ENCODE data around the gene TRMT61B.

Gene TRMT61B

DNA sequence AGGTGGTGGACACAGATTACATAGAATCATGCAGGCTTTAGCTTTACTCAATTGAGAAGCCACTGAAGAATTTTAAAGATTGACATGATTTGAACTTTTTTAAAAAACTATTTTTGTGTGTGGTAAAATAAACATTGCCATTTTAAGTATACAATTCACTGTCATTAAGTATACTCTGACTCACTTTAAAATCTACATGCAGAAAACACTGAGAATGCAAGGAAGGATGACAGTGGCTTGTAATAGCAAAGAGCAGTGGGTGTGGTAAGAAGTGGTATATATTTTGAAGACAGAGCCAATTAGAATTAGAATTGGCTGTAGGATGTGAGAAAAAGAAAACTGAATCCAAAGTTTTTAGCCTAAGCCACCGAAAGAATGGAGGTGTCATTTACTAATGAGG, 14.9 kb downstream of the TRMT61B start:
- DNase-seq = no peak

DNA sequence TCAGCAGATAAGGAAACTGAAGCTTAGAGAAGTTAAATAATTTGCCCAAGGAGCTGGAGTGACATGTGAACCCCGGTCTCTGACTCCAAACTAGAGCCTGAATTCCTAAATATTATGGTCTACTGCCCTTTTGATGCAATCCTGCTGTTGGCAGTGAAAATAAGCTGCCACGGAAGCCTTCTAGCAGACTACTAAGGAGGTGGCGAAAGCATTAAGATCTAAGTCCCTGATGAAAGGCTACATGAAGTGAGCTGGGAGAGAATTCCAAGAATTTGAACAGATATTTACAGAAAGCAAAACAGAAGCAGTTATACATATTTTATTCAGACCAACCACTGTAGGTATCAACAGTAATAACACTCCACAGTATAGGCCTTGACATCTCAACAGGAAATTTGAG, 28.1 kb downstream of the TRMT61B start:
- no peak for DNase-seq

DNA sequence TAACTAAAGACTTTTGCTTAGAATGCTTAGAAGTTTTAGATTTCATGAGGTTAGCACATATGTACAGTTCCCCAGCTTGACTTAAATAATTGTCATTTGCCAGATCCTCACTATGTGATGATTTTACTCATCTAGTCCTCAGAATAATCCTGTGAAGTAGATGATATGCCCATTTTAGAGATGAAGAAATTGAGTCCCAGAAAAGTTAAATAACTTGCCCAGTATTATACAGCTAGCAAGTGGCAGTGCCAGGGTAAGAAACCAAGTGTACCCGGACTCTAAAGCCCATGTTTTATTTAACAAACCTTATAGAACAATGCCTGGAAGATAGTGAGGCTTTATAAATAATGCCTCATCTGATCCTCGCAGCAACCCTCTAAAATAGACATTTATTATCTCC, 31.1 kb downstream of the TRMT61B start:
- DNase-seq = no peak

DNA sequence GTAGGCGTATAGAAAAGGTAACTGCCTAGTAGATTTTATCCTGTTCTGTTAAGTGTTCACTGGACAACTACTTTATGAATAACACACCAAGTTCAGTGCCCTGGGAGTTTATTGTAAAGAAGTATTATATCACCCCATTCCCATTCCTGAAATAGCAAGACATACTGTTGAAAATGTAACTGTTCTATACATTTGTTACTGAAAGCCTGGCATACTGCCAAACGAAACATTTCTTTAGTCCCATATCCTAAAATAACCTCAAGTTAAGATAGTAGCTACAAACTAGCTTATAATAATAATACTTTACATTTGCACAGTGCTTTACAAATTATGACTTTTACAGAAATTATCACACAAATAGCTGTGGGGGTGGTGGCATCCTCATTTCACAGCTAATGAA, 34.3 kb downstream of the TRMT61B start:
- no peak for DNase-seq

DNA sequence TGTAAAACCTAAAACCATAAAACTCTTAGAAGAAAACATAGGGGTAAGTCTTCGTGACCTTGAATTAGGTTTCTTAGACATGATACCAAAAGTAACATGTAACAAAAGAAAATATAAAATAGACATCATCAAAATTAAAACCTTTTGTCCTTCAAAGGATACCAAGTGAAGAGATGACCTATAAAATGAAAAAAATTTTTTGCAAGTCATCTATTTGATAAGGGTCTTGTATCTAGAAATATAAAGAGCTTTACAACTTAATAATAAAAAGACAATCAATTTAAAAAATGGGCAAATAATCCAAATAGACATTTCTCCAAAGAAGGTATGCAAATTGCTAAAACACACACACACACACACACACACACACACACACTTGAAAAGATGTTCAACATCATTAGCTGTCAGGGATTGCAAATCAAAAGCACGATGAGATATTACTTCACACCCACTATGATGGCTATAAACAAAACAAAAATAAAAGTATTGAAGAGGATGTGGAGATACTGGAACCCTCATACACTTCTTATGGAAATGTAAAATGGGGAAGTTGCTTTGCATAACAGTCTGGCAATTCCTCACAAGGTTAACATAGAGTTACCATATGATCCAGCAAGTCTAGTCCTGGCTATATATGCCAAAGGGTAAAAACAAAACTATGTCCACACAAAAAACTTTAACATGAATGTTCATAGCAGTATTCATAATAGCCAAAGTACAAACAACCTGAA, 36.2 kb downstream of the TRMT61B start:
- DNase-seq = no peak

DNA sequence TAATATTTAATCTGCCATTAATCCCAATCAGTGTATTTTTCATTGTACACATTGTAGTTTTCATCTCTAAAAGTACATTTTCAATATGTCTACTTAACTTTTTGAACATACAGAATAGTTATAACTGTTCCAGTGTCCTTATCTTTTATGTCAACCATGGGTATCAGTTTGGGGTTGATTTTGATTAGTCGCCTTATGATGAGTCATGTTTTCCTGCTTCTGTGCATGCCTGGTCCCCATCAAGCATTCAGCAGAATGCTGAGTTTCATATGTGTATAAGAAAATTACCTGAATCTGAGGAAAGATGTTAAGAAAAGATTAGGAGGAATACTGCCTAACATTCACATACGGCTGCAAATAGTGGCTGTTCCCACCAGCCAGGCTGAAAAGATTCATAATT, 41.7 kb downstream of the TRMT61B start:
- peak; percentile 7 for DNase-seq

- DNase-seq = no peak
These were observed 45.2 kb downstream of the TRMT61B start for GRCh38 chr2:28824870-28825269.

DNA sequence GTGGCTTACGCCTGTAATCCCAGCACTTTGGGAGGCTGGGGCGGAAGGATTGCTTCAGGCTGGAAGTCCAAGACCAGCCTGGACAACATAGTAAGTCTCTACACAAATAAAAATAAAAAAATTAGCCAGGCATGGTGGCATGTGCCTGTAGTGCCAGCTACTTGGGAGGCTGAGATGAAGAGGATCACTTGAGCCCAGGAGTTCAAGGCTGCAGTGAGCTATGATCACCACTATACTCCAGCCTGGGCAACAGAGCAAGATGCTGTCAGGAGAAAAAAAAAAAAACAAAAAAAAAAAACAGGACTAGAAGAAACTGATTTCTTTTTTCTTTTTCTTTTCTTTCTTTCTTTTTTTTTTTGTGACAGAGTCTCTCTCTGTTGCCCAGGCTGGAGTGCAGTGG, 45.9 kb downstream of the TRMT61B start:
- no peak for DNase-seq

DNA sequence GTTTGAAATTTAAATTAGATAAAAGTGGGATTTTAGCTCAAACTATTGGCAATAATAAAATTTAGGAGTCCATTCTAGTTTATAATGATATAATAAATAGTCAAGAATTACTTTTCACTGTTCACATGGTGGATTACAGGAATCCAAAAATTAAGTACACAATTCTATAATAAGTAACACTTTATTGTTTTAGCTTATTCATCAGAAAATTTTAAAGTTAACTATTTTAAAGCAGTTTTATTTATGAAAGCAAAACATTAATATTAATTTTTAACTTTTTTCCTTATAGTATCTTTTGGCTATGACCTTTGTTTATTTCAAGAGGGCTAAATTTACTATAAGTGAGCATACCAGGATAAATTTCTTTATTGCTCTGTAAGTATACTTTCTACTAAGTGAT, 48.1 kb downstream of the TRMT61B start:
- no peak for DNase-seq

DNA sequence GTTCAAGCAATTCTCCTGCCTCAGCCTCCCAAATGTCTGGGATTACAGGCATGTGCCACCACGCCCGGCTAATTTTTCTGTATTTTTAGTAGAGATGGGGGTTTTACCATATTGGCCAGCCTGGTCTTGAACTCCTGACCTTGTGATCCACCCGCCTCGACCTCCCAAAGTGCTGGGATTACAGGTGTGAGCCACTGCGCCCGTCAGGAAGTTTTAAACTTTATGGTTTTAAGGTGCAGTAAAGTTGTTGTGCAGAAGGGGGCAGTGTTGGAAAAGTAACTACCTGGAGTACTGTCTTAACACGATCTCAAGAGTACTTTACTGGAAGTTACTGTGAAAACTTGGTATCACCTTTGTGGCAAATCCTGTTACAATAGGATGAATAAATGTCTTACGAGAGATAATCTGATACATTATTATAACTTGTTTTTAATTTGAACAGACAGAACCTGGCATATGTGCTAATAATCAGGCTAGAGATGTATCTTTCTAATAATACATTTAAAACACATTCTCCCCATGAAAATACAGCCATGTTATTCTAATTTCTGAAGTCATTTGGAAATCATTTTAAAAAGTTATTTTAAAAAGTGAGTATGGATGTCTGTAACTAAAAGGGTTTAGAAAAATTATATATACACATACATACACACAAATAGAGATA, 48.7 kb downstream of the TRMT61B start:
- peak; percentile 78 for DNase-seq

DNA sequence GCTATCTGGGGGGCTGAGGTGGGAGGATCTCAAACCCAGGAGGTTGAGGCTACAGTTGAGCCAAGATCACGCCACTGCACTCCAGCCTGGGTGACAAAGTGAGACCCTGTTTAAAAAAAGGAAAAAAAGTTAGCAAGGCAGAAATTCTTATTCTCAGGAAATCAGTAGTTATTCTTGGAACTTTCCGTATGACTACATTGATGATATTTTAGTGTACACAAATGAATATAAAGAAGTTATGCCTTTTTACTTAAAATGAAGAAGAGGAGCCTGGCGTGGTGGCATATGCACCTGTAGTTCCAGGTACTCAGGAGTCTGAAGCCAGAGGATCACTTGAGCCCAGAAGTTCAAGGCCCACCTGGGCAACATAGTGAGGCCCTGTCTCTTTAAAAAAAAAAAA, 52.1 kb downstream of the TRMT61B start:
- peak; percentile 26 for DNase-seq

DNA sequence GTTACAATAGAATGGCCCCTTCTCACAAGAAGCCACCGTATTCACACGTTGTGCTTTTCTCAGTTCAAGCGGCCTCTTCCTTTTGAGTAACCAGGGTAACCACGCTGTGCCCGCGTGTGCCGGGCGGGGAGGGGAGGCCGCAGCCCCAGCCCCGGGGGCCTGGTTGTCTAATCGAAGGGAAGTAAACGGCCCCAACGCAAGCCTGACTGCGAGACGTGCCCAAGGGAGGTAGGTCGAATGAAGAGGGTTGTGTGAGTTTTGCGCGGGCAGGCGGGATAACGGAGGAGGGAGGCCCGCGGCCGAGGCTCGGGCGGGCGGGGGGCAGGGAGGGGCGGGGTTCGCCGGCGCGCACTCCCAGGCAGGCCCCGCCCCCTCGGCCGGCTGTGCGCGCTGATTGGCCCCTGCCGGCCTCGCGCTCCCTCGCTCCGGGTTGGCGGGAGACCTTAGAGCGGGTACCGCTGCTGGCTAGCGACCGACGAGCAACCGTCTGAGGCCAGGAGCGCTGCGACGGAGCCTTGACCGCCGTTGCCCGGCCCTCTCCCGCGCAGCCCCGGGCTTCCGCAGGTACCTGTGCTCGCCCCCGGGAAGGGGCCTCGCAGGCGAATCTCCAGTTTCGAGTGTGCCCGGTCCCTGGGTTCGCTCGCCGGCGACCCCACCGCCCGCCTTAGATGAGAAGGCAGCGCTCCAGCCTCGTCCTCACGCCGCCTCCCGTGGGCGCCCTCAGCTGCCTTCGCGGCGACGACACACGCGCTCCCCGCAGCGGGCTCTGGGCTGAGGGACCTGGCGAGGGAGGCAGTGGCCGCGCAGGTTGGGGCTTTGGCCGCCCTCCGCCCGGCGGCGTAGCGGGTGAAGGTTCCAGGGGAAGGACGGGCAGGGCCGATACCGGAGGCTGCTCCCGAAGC, 59.5 kb downstream of the TRMT61B start, which contains the start of gene SPDYA:
Gene SPDYA, plus strand, starts transcription at position 451 of the 902 bp plus-strand sequence. CDS start 5,181 bp downstream, outside the sequence.
- DNase-seq = peak; percentile 88

GRCh38 chr2:28809927-28810326, 60.2 kb downstream of the TRMT61B start:
- no peak for DNase-seq

- DNase-seq = no peak
These were observed 67.1 kb downstream of the TRMT61B start for GRCh38 chr2:28802975-28803429.

GRCh38 chr2:28801726-28802125, 68.4 kb downstream of the TRMT61B start:
- DNase-seq = no peak
